ENCODE data around the gene ATP8B3.

DNA sequence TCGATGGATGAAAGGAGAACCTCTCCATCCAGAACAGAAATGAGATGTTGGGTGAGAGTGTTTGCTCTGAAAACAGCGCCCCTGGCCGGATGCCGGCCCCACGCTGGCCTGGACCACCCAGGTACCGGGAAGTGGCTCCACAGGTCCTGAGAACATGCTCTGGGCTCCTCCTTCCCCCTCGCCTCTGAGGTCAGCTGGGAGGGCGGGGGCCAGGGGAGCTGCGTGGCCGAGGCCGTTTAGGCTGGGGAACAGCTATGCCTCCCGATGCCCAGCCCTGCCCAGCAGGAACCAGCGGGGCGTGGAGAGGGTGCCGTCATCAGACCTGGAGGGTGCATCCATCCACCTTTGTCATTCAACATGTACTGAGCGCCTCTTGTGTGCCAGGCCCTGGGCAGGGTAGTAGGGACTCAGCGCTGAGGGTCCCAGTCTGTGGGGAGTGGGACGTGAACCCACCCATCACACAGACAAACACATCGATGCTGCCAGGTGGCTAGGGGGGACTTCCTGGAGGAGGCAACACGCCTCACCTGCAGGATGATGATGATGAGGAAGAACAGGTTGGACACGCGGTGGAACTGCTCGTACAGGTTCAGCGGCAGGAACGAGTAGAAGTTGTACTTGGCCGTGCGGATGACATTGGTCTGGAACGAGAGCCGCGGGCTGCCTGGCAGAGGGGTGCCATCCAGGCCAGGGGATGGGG is 4.2 kb downstream of the ATP8B3 start:
- TF ChIP-seq, protein P1, sequence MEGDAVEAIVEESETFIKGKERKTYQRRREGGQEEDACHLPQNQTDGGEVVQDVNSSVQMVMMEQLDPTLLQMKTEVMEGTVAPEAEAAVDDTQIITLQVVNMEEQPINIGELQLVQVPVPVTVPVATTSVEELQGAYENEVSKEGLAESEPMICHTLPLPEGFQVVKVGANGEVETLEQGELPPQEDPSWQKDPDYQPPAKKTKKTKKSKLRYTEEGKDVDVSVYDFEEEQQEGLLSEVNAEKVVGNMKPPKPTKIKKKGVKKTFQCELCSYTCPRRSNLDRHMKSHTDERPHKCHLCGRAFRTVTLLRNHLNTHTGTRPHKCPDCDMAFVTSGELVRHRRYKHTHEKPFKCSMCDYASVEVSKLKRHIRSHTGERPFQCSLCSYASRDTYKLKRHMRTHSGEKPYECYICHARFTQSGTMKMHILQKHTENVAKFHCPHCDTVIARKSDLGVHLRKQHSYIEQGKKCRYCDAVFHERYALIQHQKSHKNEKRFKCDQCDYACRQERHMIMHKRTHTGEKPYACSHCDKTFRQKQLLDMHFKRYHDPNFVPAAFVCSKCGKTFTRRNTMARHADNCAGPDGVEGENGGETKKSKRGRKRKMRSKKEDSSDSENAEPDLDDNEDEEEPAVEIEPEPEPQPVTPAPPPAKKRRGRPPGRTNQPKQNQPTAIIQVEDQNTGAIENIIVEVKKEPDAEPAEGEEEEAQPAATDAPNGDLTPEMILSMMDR (optimal IDR thresholded peaks at IDR 0.05 in 1 of 3, IDR thresholded peaks at IDR 0.05 in 1 of 3, conservative IDR thresholded peaks at IDR 0.05 in 1 of 3; ENCODE audit: extremely low read depth in 1 of 3, insufficient read depth in 2 of 3, low read length in 3 of 3), result no peak
- no peak for TF ChIP-seq EZH2 (IDR thresholded peaks at IDR 0.05; ENCODE audit: low read length)
